H1 (cell line): ENCODE data around the gene PCDHB13. TPM values are rescaled to one million over a fixed set of nuclear protein-coding genes. Genes with fewer than 3 reads are reported as not detected.

Experiments
- CTCF ChIA-PET: fragments of 300-600 bp; sonication (Branson Sonifier 250); formaldehyde crosslinking; loops from one replicate; lab custom pipeline; 2021; ENCODE audit not compliant: partially characterized antibody; lab: Charles Lee
- POLR2A ChIA-PET: fragments of 300-600 bp; sonication (Branson Sonifier 250); formaldehyde crosslinking; loops from one replicate; lab custom pipeline; 2021; ENCODE audit warnings: inconsistent platforms; ENCODE audit not compliant: partially characterized antibody; lab: Charles Lee
- DNase-seq, 2 experiments: peaks; one replicate each; pipeline versions ENCODE4 v3.0.0 to v3.0.0-alpha.2; 2010 to 2022; ENCODE audit warnings: low spot score in 2 of 2, low read depth in 1 of 2, mixed read lengths in 1 of 2
- FAIRE-seq: peaks from 2 replicates; lab custom pipeline; 2011; peaks lifted over from hg19 to GRCh38; lab: Jason Lieb, UNC
- H2AFZ ChIP-seq: 2 replicates; pipeline ENCODE4 v1.8.1; 2012; ENCODE audit warnings: low read length, inconsistent platforms
- H2AK5ac ChIP-seq: 2 replicates; pipeline ENCODE4 v1.6.1; 2013; ENCODE audit warnings: low read depth, low read length
- H2BK120ac ChIP-seq: replicated peaks from 2 replicates; pipeline ENCODE3; 2013; ENCODE audit warnings: low read depth, low read length, inconsistent platforms
- H2BK12ac ChIP-seq: 2 replicates; pipeline ENCODE4 v1.6.1; 2013; ENCODE audit warnings: low read depth, low read length
- H2BK15ac ChIP-seq: 2 replicates; pipeline ENCODE4 v1.6.1; 2013; ENCODE audit warnings: low read length
- H2BK20ac ChIP-seq: 2 replicates; pipeline ENCODE4 v1.6.1; 2013; ENCODE audit warnings: low read length
- H2BK5ac ChIP-seq: 2 replicates; pipeline ENCODE4 v1.6.1; 2013; ENCODE audit warnings: low read depth, low read length
- H3K14ac ChIP-seq: 2 replicates; pipeline ENCODE4 v1.6.1; 2013; ENCODE audit warnings: inconsistent platforms; ENCODE audit not compliant: insufficient read length
- H3K18ac ChIP-seq: 2 replicates; pipeline ENCODE4 v1.6.1; 2013; ENCODE audit warnings: low read length; ENCODE audit errors: extremely low read depth
- H3K23ac ChIP-seq: 2 replicates; pipeline ENCODE4 v1.6.1; 2013; ENCODE audit warnings: inconsistent platforms; ENCODE audit not compliant: insufficient read length
- H3K23me2 ChIP-seq: 2 replicates; pipeline ENCODE4 v1.6.1; 2013; ENCODE audit warnings: low read depth, low read length
- H3K27ac ChIP-seq: 2 replicates; pipeline ENCODE4 v1.6.1; 2011; ENCODE audit warnings: low read depth, low read length, inconsistent platforms
- H3K27me3 ChIP-seq, 4 experiments: replicated peaks in 1 of 4; 1 replicate in 1 of 4; 2 replicates in 3 of 4; pipeline versions ENCODE4 v1.6.1 to v1.8.1; 2011 to 2013; ENCODE audit warnings: low read length in 3 of 4, mild to moderate bottlenecking in 3 of 4, inconsistent platforms in 2 of 4, mixed read lengths in 2 of 4, moderate library complexity in 1 of 4; ENCODE audit not compliant: control insufficient read depth in 3 of 4, insufficient read depth in 3 of 4; ENCODE audit errors: extremely low read depth in 1 of 4
- H3K36me3 ChIP-seq, 4 experiments: 2 replicates each; pipeline versions ENCODE4 v1.6.1 to v1.8.1; 2011 to 2013; ENCODE audit warnings: mild to moderate bottlenecking in 4 of 4, low read length in 3 of 4, moderate library complexity in 2 of 4, control low read depth in 1 of 4, inconsistent platforms in 1 of 4; ENCODE audit not compliant: insufficient read depth in 4 of 4, control insufficient read depth in 2 of 4
- H3K4ac ChIP-seq: replicated peaks from 2 replicates; pipeline ENCODE3; 2013; ENCODE audit warnings: low read length, low read depth, mixed read lengths, inconsistent platforms; ENCODE audit not compliant: insufficient read length
- H3K4me1 ChIP-seq, 4 experiments: replicated peaks in 1 of 4; 1 replicate in 1 of 4; 2 replicates in 3 of 4; pipeline versions ENCODE4 v1.6.1 to v1.8.1; 2011 to 2013; ENCODE audit warnings: low read length in 3 of 4, inconsistent platforms in 2 of 4, mixed read lengths in 1 of 4; ENCODE audit not compliant: insufficient read depth in 4 of 4, control insufficient read depth in 3 of 4
- H3K4me2 ChIP-seq, 2 experiments: 2 replicates each; pipeline versions ENCODE4 v1.6.1 to v1.8.1; 2011 to 2013; ENCODE audit warnings: low read depth in 2 of 2, low read length in 2 of 2, control low read depth in 1 of 2, inconsistent platforms in 1 of 2, mild to moderate bottlenecking in 1 of 2; ENCODE audit not compliant: insufficient read depth in 1 of 2
- H3K4me3 ChIP-seq, 4 experiments: fragments of 200-600, 300-600 bp in 1 of 4; sonication (generic), shearing (Covaris generic), sonication (Bioruptor Twin) in 1 of 4; 2 replicates each; pipeline versions ENCODE4 v1.5.1 to v1.8.1; 2011 to 2016; ENCODE audit warnings: low read length in 4 of 4, low read depth in 3 of 4, control low read depth in 2 of 4, inconsistent platforms in 2 of 4, mild to moderate bottlenecking in 2 of 4, mixed read lengths in 1 of 4, moderate library complexity in 1 of 4; ENCODE audit not compliant: insufficient read depth in 2 of 4; ENCODE audit errors: extremely low read depth in 1 of 4
- H3K56ac ChIP-seq: replicated peaks from 2 replicates; pipeline ENCODE3; 2013; ENCODE audit warnings: low read depth, mild to moderate bottlenecking, mixed read lengths, low read length, inconsistent platforms; ENCODE audit not compliant: insufficient read length
- H3K79me1 ChIP-seq: 2 replicates; pipeline ENCODE4 v1.6.1; 2013; ENCODE audit warnings: low read depth, low read length, control low read depth
- H3K79me2 ChIP-seq, 2 experiments: 2 replicates each; pipeline versions ENCODE4 v1.6.1 to v1.8.1; 2012 to 2013; ENCODE audit warnings: low read length in 2 of 2, mild to moderate bottlenecking in 2 of 2, inconsistent platforms in 1 of 2; ENCODE audit not compliant: insufficient read depth in 2 of 2, control insufficient read depth in 1 of 2
- H3K9ac ChIP-seq, 4 experiments: replicated peaks in 1 of 4; 1 replicate in 1 of 4; 2 replicates in 3 of 4; pipeline versions ENCODE4 v1.6.1 to v1.8.1; 2011 to 2013; ENCODE audit warnings: low read depth in 3 of 4, low read length in 3 of 4, control low read depth in 2 of 4, mild to moderate bottlenecking in 2 of 4, moderate library complexity in 2 of 4, inconsistent platforms in 1 of 4; ENCODE audit errors: extremely low read depth in 1 of 4
- H3K9me3 ChIP-seq, 2 experiments: 2 replicates each; pipeline versions ENCODE4 v1.6.1 to v1.8.1; 2012 to 2013; ENCODE audit warnings: mild to moderate bottlenecking in 2 of 2, moderate library complexity in 2 of 2, control low read depth in 1 of 2, inconsistent platforms in 1 of 2, low read depth in 1 of 2, low read length in 1 of 2, mixed read lengths in 1 of 2; ENCODE audit not compliant: insufficient read depth in 2 of 2
- H4K20me1 ChIP-seq, 2 experiments: replicated peaks in 1 of 2; 2 replicates each; pipeline versions ENCODE3 to v1.8.1; 2011 to 2013; ENCODE audit warnings: inconsistent platforms in 2 of 2, low read length in 2 of 2, mild to moderate bottlenecking in 1 of 2; ENCODE audit not compliant: insufficient read depth in 2 of 2, control insufficient read depth in 1 of 2
- H4K5ac ChIP-seq: 2 replicates; pipeline ENCODE4 v1.6.1; 2013; ENCODE audit warnings: low read length, low read depth, mixed read lengths, inconsistent platforms; ENCODE audit not compliant: insufficient read length
- H4K8ac ChIP-seq: 2 replicates; pipeline ENCODE4 v1.8.0; 2013; ENCODE audit warnings: mild to moderate bottlenecking, moderate library complexity, low read length, inconsistent platforms; ENCODE audit not compliant: insufficient read depth; ENCODE audit errors: extremely low read depth
- H4K91ac ChIP-seq: replicated peaks from 2 replicates; pipeline ENCODE3; 2013; ENCODE audit warnings: low read length, mixed read lengths, inconsistent platforms; ENCODE audit not compliant: insufficient read length
- CBX5 ChIP-seq: fragments of 300-800, 300-1000 bp; sonication (generic); IDR thresholded peaks from 2 replicates; pipeline ENCODE4 v1.7.1; 2016; ENCODE audit warnings: antibody characterized with exemption, low read length, low read depth
- CTCF ChIP-seq, 3 experiments: IDR thresholded peaks; 1 replicate in 2 of 3; 2 replicates in 1 of 3; pipeline versions ENCODE4 v1.5.1 to v1.6.1; 2011; ENCODE audit warnings: low read length in 3 of 3, mild to moderate bottlenecking in 3 of 3, inconsistent platforms in 2 of 3, low read depth in 1 of 3, moderate library complexity in 1 of 3; ENCODE audit not compliant: insufficient read depth in 1 of 3; ENCODE audit errors: control extremely low read depth in 1 of 3
- RAD21 ChIP-seq, 2 experiments: IDR thresholded peaks in 1 of 2; conservative IDR thresholded peaks in 1 of 2; 2 replicates each; pipeline ENCODE4 v1.6.1; 2011; ENCODE audit warnings: low read depth in 2 of 2, low read length in 2 of 2, improper control_type of control experiment in 1 of 2, inconsistent platforms in 1 of 2, mild to moderate bottlenecking in 1 of 2, moderate library complexity in 1 of 2
- RFX5 ChIP-seq: IDR thresholded peaks from 2 replicates; pipeline ENCODE4 v1.6.1; 2011; ENCODE audit warnings: low read depth, low read length, improper control_type of control experiment, borderline replicate concordance
- ZNF274 ChIP-seq: IDR thresholded peaks from 2 replicates; pipeline ENCODE4 v1.7.0; 2012; ENCODE audit warnings: low read length, borderline replicate concordance; ENCODE audit errors: extremely low read depth
- WGBS, 2 experiments: shearing (Covaris generic) in 1 of 2; methylation state at CpG; one replicate each; pipeline versions ENCODE4 v1.1.6 to v1.1.7; 2013 to 2015; ENCODE audit warnings: low lambda C conversion rate in 2 of 2, mixed read lengths in 2 of 2, inconsistent platforms in 1 of 2, low coverage in 1 of 2, missing lambda C conversion rate in 1 of 2; ENCODE audit not compliant: insufficient replicate concordance in 2 of 2, insufficient coverage in 1 of 2, insufficient read length in 1 of 2; ENCODE audit errors: extremely low coverage in 1 of 2, missing lambda C conversion rate in 1 of 2; 5-methylcytosine and 5-hydroxymethylcytosine counted together
- polyA plus RNA-seq, 7 experiments: library from polyadenylated mRNA; depleted of rRNA in 3 of 7; stranded (reverse) in 5 of 7; unstranded in 2 of 7; fragments of >200 nt in 5 of 7; fragments of 200-250 nt in 2 of 7; gene quantifications; 1 replicate in 5 of 7; 2 replicates in 1 of 7; 4 replicates in 1 of 7; pipeline versions ENCODE4 v1.2.1 to v1.2.3, GENCODE V29; 2011 to 2013; ENCODE audit warnings: missing spikeins in 2 of 7, mixed read lengths in 2 of 7
- total RNA-seq: library from RNA; stranded (reverse); fragmentation: NEBNext Ultra II Directional; extraction: Animal tissue kit (Norgen Biotek cat#: 25700); gene quantifications from 2 replicates; pipeline ENCODE4 v1.2.1, GENCODE V29; 2021

Gene PCDHB13
- total and polyA plus RNA-seq, 2 of the 8 experiments (the other 6 are each of a cell fraction or from before 2014, with no cell fraction given) = 1.1 to 1.4 TPM

- Histone ChIP-seq H3K79me1 (no peaks in the 10 kb centered on the region), H4K5ac (no peak within 1 kb of the TSS), H3K36me3 (no peaks in the 10 kb centered on the region), H2BK15ac (no peak within 1 kb of the TSS), H3K4me2 (peak within 1 kb of the TSS in 1 of 2 experiments; percentile 10; a peak in 2 of 4 replicates), H3K56ac (no peak within 1 kb of the TSS), H4K91ac (no peak within 1 kb of the TSS), H3K27ac (no peak within 1 kb of the TSS), H3K23ac (no peak within 1 kb of the TSS), H4K20me1 (no peaks in the 10 kb centered on the region), H3K9me3 (peaks cover 0 to 12% of the 10 kb centered on the region in 2 experiments; a peak in 1 of 4 replicates), H2AFZ (no peak within 1 kb of the TSS; the same call in 1 of the 2 replicates), H2AK5ac (no peak within 1 kb of the TSS), H4K8ac (no peak within 1 kb of the TSS), H2BK5ac (no peak within 1 kb of the TSS), H3K4me3 (peak within 1 kb of the TSS in 2 of 4 experiments; percentile 10 to 34; a peak in 2 of 8 replicates), H3K79me2 (no peaks in the 10 kb centered on the region), H3K18ac (no peak within 1 kb of the TSS), H2BK20ac (no peak within 1 kb of the TSS), H3K14ac (no peak within 1 kb of the TSS), H3K27me3 (no peaks in the 10 kb centered on the region), H3K23me2 (no peaks in the 10 kb centered on the region), H3K9ac (no peak within 1 kb of the TSS), H2BK12ac (no peak within 1 kb of the TSS), H3K4ac (no peak within 1 kb of the TSS), H3K4me1 (no peaks in the 10 kb centered on the region), H2BK120ac (no peak within 1 kb of the TSS)
- DNase-seq (no peak), FAIRE-seq (no peak)
- ChIA-PET CTCF (interaction anchor here (0.6 to 3.9 kb wide), 39 partner anchors 9 to 1607 kb away, joined by 3 to 36 read pairs (median 4); partner anchors contain the start of genes PCDHB10, PCDHB11, PCDHB14 and PCDHB15), POLR2A (interaction anchor here (0.6 to 1.4 kb wide), 4 partner anchors 9 to 114 kb away, joined by 3 to 6 read pairs (median 4); partner anchors contain the start of genes PCDHB11 and PCDHB2)
- 68% methylated on average over 11 of the region's 11 CpGs; no CpG with 5 or more reads in 1 of the 2 experiments for WGBS, 2 experiments
- TF ChIP-seq CBX5 (no peak), RAD21 (IDR thresholded peaks at IDR 0.05 in 1 of 2, conservative IDR thresholded peaks at IDR 0.05 in 1 of 2; ENCODE audit: low read depth in 2 of 2, low read length in 2 of 2) (peak; percentile 42 to 45), RFX5 (no peak), ZNF274 (no peak), CTCF (IDR thresholded peaks at IDR 0.05; ENCODE audit: control extremely low read depth in 1 of 3, insufficient read depth in 1 of 3, low read depth in 1 of 3, low read length in 3 of 3) (peak in 2 of 3 experiments; percentile 11 to 48; a peak in 3 of 4 replicates)
Measured at GRCh38 chr5:141208478-141208877, 5.2 kb upstream of the PCDHB13 start, which contains the start of gene PCDHB12. PCDHB12 (plus strand) TSS chr5:141208719; CDS start chr5:141208908, 189 bp downstream.
